Prostate gland (tissue), 2 donors: ENCODE data around the gene ARL8A.

Experiments
- POLR2A ChIP-seq: fragments of 450-650 bp; IDR thresholded peaks from one replicate; pipeline ENCODE4 v1.6.1; 2016; ENCODE audit warnings: antibody characterized with exemption, mild to moderate bottlenecking
- POLR2AphosphoS5 ChIP-seq: sonication (generic); formaldehyde crosslinking; IDR thresholded peaks from one replicate; pipeline ENCODE4 v1.6.1; 2017; ENCODE audit warnings: antibody characterized with exemption
- TF ChIP-seq, protein P1 (sequence below), 4 experiments: fragments of 200-600 bp in 2 of 4; fragments of 450-650 bp in 2 of 4; sonication (generic) in 2 of 4; IDR thresholded peaks; 1 replicate in 3 of 4; 2 replicates in 1 of 4; pipeline ENCODE4 v1.5.1; 2016 to 2019; ENCODE audit warnings: antibody characterized with exemption in 4 of 4, mild to moderate bottlenecking in 2 of 4, moderate library complexity in 2 of 4

DNA sequence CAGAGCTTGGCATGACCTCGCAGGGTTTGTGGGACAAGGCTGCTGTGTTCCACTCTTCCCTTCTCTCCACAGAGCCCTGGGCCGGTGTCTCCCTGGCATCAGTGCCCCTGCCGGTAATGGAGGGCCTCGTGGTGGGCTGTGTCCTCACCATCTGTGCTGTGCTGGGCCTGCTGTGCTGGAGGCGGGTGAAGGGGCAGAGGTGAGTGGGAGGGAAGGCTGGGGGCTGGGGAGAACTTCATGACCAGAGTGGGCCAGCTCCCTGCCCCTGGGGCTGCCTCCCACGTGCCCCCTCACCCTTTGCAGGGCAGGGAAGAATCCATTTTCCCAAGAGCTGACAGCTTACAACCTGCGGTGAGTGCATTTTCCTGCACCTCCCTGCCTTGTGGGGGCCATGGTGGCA lies 37.0 kb upstream of the ARL8A start:
- TF ChIP-seq POLR2A (no peak), POLR2AphosphoS5 (no peak)
- TF ChIP-seq, protein P1, sequence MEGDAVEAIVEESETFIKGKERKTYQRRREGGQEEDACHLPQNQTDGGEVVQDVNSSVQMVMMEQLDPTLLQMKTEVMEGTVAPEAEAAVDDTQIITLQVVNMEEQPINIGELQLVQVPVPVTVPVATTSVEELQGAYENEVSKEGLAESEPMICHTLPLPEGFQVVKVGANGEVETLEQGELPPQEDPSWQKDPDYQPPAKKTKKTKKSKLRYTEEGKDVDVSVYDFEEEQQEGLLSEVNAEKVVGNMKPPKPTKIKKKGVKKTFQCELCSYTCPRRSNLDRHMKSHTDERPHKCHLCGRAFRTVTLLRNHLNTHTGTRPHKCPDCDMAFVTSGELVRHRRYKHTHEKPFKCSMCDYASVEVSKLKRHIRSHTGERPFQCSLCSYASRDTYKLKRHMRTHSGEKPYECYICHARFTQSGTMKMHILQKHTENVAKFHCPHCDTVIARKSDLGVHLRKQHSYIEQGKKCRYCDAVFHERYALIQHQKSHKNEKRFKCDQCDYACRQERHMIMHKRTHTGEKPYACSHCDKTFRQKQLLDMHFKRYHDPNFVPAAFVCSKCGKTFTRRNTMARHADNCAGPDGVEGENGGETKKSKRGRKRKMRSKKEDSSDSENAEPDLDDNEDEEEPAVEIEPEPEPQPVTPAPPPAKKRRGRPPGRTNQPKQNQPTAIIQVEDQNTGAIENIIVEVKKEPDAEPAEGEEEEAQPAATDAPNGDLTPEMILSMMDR (IDR thresholded peaks at IDR 0.05), result no peak
